Keratinocyte (primary cell): ENCODE data around the gene STX16. TPM values are rescaled to one million over a fixed set of nuclear protein-coding genes. Genes with fewer than 3 reads are reported as not detected.

Source experiments
- DNase-seq: peaks from one replicate; pipeline ENCODE4 v3.0.0-alpha.2; 2011; ENCODE audit warnings: low read depth, missing footprints, low spot score
- FAIRE-seq: peaks from 2 replicates; lab custom pipeline; 2011; peaks lifted over from hg19 to GRCh38; lab: Jason Lieb, UNC
- H2AFZ ChIP-seq: 2 replicates; pipeline ENCODE4 v1.6.0; 2012; ENCODE audit warnings: low read length, control low read depth, inconsistent platforms; ENCODE audit not compliant: control insufficient read depth
- H3K27ac ChIP-seq: 2 replicates; pipeline ENCODE4 v1.5.1; 2011; ENCODE audit warnings: low read length; ENCODE audit not compliant: control insufficient read depth, insufficient read depth
- H3K27me3 ChIP-seq: 3 replicates; pipeline ENCODE4 v1.6.0; 2011; ENCODE audit warnings: low read length; ENCODE audit not compliant: control insufficient read depth, insufficient read depth; ENCODE audit errors: extremely low read depth
- H3K36me3 ChIP-seq, 2 experiments: 2 replicates in 1 of 2; 3 replicates in 1 of 2; pipeline ENCODE4 v1.5.1; 2011; ENCODE audit warnings: low read length in 2 of 2, mild to moderate bottlenecking in 1 of 2; ENCODE audit not compliant: control insufficient read depth in 2 of 2, insufficient read depth in 2 of 2; ENCODE audit errors: extremely low read depth in 1 of 2
- H3K4me1 ChIP-seq: 3 replicates; pipeline ENCODE4 v1.5.1; 2011; ENCODE audit warnings: low read length; ENCODE audit not compliant: control insufficient read depth, insufficient read depth; ENCODE audit errors: extremely low read depth
- H3K4me2 ChIP-seq: 3 replicates; pipeline ENCODE4 v1.6.0; 2011; ENCODE audit warnings: low read depth, low read length; ENCODE audit not compliant: control insufficient read depth, insufficient read depth; ENCODE audit errors: extremely low read depth
- H3K4me3 ChIP-seq, 3 experiments: fragments of 200-600 bp in 1 of 3; sonication (generic) in 1 of 3; 2 replicates in 2 of 3; 3 replicates in 1 of 3; pipeline ENCODE4 v1.5.1; 2011 to 2016; ENCODE audit warnings: low read length in 3 of 3, mild to moderate bottlenecking in 3 of 3, control low read depth in 2 of 3, inconsistent platforms in 1 of 3, low read depth in 1 of 3, mixed read lengths in 1 of 3, mixed run types in 1 of 3, moderate library complexity in 1 of 3; ENCODE audit not compliant: control insufficient read depth in 2 of 3, insufficient read depth in 2 of 3; ENCODE audit errors: extremely low read depth in 1 of 3
- H3K79me2 ChIP-seq: 2 replicates; pipeline ENCODE4 v1.6.0; 2012; ENCODE audit warnings: low read length; ENCODE audit not compliant: control insufficient read depth, insufficient read depth
- H3K9ac ChIP-seq: 3 replicates; pipeline ENCODE4 v1.6.0; 2011; ENCODE audit warnings: low read length; ENCODE audit not compliant: control insufficient read depth, insufficient read depth; ENCODE audit errors: extremely low read depth
- H3K9me1 ChIP-seq: 3 replicates; pipeline ENCODE4 v1.6.0; 2011; ENCODE audit warnings: low read length; ENCODE audit not compliant: control insufficient read depth, insufficient read depth; ENCODE audit errors: extremely low read depth
- H3K9me3 ChIP-seq: 2 replicates; pipeline ENCODE4 v1.5.1; 2012; ENCODE audit warnings: low read depth, low read length; ENCODE audit not compliant: control insufficient read depth
- H4K20me1 ChIP-seq: 3 replicates; pipeline ENCODE4 v1.6.0; 2011; ENCODE audit warnings: low read length; ENCODE audit not compliant: control insufficient read depth, insufficient read depth; ENCODE audit errors: extremely low read depth
- EZH2 ChIP-seq: IDR thresholded peaks from one replicate; pipeline ENCODE4 v1.6.1; 2012; ENCODE audit warnings: inconsistent platforms, mild to moderate bottlenecking, low read length, moderate library complexity
- dilution Hi-C: fragments of 300-500 bp; cut with MboI; formaldehyde crosslinking; loops from one replicate; pipeline ENCODE4 v1.7.0; 2020; ENCODE audit warnings: low sequenced_read_pairs; ENCODE audit not compliant: extremely low pct_ligation_motif_present
- polyA plus RNA-seq, 5 experiments: library from polyadenylated mRNA; depleted of rRNA in 3 of 5; stranded (reverse) in 3 of 5; stranded (forward) in 1 of 5; unstranded in 1 of 5; fragments of >200 nt; gene quantifications; 1 replicate in 1 of 5; 2 replicates in 3 of 5; 3 replicates in 1 of 5; pipeline versions ENCODE4 v1.2.1 to v1.2.3, GENCODE V29; 2011 to 2012; ENCODE audit warnings: missing spikeins in 2 of 5, low read depth in 1 of 5, low replicate concordance in 1 of 5
- TF ChIP-seq, protein P1 (sequence below), 3 experiments: IDR thresholded peaks in 1 of 3; conservative IDR thresholded peaks in 1 of 3; optimal IDR thresholded peaks in 1 of 3; 2 replicates in 2 of 3; 3 replicates in 1 of 3; pipeline versions ENCODE3 to v1.5.1; 2011; ENCODE audit warnings: low read length in 3 of 3, mild to moderate bottlenecking in 3 of 3, moderate library complexity in 2 of 3, control low read depth in 1 of 3, inconsistent platforms in 1 of 3; ENCODE audit not compliant: insufficient read depth in 2 of 3; ENCODE audit errors: extremely low read depth in 1 of 3

The STX16 gene
- polyA plus RNA-seq, 1 donor (not counting 4 experiments of a cell fraction or from before 2014, with no cell fraction given), result 69.7 TPM

DNA sequence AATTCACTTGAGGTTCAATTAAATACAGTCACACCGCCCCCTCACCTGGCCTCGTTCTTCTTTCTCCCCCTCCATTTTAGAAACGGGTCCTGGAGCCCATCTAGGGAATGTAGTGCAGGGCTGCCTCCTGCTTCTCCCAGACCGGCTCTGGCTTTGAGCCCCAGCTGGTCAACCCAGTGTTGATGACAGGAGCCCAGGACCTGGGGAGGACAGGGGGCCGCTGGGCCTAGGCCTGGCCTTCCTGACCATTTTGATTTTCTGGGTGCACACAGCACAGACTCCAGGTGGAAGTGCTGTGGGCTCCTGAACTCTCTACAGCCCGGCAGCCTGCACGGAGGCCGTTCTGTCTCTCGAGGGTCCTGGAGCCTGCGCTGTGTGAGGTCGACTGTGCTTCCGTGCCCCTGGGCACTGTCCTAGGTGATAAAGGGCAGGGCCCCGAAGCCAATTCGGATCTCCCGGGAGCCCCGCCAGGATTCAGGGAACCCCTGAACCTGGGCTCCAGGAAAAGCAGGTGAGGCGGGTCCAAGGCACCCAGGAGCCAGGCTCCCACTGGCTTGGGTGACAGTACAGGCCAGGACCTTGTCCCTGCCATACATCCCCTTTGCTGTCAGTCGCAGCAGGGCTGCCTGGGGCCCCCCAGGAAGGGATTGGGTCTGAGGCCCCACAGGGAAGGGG, 64.9 kb downstream of the STX16 start:
- no peaks in the 10 kb centered on the region for H4K20me1 ChIP-seq
- no peak overlapping the region for H2AFZ ChIP-seq
- H3K4me2 ChIP-seq, result no peak overlapping the region
- no peak overlapping the region for H3K4me3 ChIP-seq
- dilution Hi-C loops, result no loop called here
- H3K27ac ChIP-seq, result no peak overlapping the region
- H3K9me1 ChIP-seq, result no peaks in the 10 kb centered on the region
- no peaks in the 10 kb centered on the region for H3K4me1 ChIP-seq
- TF ChIP-seq, protein P1, sequence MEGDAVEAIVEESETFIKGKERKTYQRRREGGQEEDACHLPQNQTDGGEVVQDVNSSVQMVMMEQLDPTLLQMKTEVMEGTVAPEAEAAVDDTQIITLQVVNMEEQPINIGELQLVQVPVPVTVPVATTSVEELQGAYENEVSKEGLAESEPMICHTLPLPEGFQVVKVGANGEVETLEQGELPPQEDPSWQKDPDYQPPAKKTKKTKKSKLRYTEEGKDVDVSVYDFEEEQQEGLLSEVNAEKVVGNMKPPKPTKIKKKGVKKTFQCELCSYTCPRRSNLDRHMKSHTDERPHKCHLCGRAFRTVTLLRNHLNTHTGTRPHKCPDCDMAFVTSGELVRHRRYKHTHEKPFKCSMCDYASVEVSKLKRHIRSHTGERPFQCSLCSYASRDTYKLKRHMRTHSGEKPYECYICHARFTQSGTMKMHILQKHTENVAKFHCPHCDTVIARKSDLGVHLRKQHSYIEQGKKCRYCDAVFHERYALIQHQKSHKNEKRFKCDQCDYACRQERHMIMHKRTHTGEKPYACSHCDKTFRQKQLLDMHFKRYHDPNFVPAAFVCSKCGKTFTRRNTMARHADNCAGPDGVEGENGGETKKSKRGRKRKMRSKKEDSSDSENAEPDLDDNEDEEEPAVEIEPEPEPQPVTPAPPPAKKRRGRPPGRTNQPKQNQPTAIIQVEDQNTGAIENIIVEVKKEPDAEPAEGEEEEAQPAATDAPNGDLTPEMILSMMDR (optimal IDR thresholded peaks at IDR 0.05 in 1 of 3, IDR thresholded peaks at IDR 0.05 in 1 of 3, conservative IDR thresholded peaks at IDR 0.05 in 1 of 3; ENCODE audit: extremely low read depth in 1 of 3, insufficient read depth in 2 of 3, low read length in 3 of 3), result no peak
- TF ChIP-seq EZH2, result no peak
- H3K36me3 ChIP-seq, result no peaks in the 10 kb centered on the region
- H3K27me3 ChIP-seq, result peaks cover 3% of the 10 kb centered on the region
- DNase-seq (no peak), FAIRE-seq (no peak)
- no peaks in the 10 kb centered on the region for H3K9me3 ChIP-seq
- no peak overlapping the region for H3K9ac ChIP-seq
- H3K79me2 ChIP-seq, result no peaks in the 10 kb centered on the region

DNA sequence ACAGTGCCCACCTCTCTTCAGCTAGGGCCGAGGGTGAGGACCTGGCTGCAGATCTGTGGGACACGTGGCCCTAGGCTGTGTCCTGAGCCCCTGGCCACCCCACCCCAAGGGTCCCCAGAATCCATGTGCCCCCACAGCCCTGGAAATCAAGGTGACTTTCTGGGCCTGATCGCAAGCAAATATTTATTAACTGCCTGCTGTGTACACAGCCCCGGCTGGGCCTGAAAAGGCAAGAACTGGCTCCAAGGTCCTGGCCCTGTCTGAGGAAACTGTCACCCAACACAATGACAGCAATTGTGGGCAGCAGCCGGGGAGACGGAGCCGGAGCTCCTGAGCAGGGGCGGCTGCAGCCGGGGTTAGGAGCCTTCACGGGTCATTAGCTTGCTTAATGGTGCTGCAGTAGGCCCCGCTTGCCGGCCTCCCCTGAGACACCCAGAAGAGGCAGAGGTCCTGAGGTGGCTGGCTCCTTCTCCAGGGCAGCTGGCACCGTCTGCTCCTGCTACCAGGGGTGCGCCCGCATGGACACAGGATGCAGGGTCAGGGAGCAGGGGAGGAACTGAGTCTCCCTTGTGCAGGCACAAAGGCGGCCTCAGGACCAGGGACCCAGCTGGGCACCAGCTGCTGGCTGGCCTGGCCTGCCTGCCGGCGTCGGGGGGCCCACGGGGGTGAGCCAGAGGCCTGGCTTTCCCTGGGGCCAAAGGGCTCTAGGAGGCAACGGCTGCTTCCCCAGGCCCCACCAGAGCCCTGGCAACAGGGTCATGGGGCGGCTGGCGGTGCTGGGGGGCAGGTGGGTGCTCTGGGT, 65.6 kb downstream of the STX16 start:
- Histone ChIP-seq H3K4me3 (no peak overlapping the region), H3K36me3 (no peaks in the 10 kb centered on the region), H2AFZ (no peak overlapping the region), H3K79me2 (no peaks in the 10 kb centered on the region), H3K4me2 (no peak overlapping the region), H4K20me1 (no peaks in the 10 kb centered on the region), H3K9me1 (no peaks in the 10 kb centered on the region), H3K9me3 (no peaks in the 10 kb centered on the region), H3K27me3 (peaks cover 7% of the 10 kb centered on the region), H3K9ac (no peak overlapping the region), H3K4me1 (no peaks in the 10 kb centered on the region), H3K27ac (no peak overlapping the region)
- DNase-seq (no peak), FAIRE-seq (no peak)
- dilution Hi-C loops, result no loop called here
- TF ChIP-seq, protein P1 (optimal IDR thresholded peaks at IDR 0.05 in 1 of 3, IDR thresholded peaks at IDR 0.05 in 1 of 3, conservative IDR thresholded peaks at IDR 0.05 in 1 of 3; ENCODE audit: extremely low read depth in 1 of 3, insufficient read depth in 2 of 3, low read length in 3 of 3), result no peak
- TF ChIP-seq EZH2, result no peak
